Stimulated activated CD4-positive, alpha-beta T cell treated with anti-CD3 and anti-CD28 coated beads, Interleukin-1b, Interleukin-23, amount 100 ng/mL, for 1 hour (primary cell): ENCODE data around the gene SYNGAP1.

Experiments
- DNase-seq, 2 donors: peaks; one replicate each; pipeline ENCODE4 v3.0.0-alpha.2; 2020; ENCODE audit warnings: low read depth in 2 of 2

Gene SYNGAP1

DNA sequence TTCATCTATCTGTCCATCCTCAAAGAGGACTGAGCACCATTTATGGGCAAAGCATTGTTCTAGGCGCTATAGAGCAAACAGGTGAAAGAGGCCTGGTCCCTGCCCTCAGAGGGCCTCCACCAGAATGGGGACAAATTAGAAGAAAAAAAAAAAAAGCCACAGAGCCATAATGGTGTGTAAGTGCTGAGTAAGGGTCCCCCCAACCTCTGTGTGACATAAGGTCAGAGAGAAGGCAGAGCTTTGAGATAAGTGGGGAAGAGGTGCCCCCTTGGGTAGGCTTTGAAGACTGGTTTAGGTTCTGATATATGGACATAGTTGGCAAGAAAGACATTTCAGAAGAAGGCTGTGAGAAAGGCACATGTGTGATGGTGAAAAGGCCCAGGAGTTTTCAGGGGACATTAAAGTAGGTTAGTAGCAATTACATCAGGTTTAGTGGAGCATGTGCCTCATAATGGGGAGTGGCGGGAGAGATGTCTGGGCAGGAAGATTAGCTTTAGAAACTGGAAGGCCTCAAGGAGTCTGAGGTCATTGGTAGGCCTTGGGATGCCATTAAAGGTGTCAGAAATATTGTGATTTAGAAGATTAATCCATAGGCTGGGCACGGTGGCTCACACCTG lies 19.2 kb downstream of the SYNGAP1 start:
- no peak for DNase-seq

DNA sequence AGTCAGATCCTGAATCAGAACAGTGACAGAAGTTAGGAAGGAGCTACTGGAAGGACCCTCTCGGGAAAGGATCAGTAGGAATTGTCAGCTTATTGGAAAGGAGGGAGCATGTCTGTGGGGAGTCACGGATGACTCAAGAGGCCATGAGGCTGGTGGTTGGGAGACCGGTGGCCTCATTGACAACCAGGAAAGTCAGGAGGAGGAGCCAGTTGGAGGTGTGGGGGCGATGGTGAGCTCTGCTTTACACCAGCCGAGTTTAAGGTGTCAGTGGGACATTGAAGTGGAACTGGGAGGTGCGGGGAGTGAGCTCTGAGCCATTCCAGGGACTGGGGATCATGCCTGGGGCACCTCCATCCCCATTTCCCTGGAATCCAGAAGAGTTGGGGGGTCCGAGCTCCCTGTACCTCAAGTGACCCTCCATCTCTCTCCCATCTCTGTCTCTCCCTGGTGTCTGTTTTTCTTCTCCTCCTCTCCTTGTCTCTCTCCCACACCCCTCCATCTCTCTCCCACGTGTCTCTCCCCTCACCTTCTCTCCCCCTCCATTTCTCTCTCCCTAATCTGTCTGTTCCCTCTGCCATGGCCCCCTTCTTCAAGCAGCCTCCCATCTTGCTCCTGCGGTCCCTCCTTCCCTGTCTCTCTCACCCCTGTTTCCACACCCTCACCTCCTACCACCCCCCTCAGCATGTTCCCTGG lies 20.2 kb downstream of the SYNGAP1 start:
- no peak for DNase-seq

DNA sequence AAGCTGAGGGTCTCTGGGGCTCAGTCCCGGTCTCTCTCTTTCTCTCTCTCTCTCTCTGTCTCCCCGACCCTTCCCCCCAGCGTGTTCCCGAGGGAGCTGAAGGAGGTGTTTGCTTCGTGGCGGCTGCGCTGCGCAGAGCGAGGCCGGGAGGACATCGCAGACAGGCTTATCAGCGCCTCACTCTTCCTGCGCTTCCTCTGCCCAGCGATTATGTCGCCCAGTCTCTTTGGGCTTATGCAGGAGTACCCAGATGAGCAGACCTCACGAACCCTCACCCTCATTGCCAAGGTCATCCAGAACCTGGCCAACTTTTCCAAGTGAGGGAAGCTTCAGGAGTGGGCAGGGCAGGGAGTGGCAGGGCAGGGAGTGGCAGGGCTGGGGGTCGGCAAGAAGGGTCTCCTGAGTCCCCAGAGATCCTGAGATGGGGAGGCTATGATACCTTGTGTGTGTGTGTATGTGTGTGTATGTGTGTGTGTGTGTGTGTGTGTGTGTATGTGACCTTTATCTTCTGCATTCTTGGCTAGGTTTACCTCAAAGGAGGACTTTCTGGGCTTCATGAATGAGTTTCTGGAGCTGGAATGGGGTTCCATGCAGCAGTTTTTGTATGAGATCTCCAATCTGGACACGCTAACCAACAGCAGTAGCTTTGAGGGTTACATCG lies 20.9 kb downstream of the SYNGAP1 start:
- no peak for DNase-seq

DNA sequence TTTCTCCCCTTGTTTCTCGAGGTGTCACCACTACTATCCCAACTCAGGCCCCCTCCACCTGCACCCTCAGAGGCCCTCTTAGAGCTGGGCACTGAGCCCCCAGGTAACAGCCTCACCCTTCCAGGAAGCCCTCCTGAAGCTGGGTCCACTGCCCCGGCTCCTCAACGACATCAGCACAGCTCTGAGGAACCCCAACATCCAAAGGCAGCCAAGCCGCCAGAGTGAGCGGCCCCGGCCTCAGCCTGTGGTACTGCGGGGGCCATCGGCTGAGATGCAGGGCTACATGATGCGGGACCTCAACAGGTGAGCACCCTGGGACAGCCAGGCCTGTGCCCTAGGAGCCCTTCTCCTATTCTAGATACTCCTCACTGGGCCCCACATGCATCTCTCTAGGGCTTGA lies 21.6 kb downstream of the SYNGAP1 start:
- DNase-seq: no peak

DNA sequence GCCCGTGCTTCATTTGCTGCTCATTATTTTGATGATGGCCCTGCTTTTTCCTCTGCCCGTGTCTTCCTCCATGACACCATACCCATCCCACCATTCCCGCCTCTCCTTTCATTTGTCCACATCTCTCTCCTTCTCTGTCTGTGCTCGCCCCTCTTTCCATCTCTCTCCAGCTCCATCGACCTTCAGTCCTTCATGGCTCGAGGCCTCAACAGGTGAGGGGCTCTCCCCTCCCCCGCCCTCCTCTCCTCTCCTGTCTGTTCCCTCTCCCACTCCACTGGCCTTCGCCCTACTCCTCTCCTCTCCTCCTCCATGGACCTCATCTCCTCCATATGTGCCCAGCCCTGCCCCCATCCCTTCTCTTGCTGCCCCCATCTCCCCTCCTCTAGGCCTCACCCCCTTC lies 22.4 kb downstream of the SYNGAP1 start:
- DNase-seq: no peak

DNA sequence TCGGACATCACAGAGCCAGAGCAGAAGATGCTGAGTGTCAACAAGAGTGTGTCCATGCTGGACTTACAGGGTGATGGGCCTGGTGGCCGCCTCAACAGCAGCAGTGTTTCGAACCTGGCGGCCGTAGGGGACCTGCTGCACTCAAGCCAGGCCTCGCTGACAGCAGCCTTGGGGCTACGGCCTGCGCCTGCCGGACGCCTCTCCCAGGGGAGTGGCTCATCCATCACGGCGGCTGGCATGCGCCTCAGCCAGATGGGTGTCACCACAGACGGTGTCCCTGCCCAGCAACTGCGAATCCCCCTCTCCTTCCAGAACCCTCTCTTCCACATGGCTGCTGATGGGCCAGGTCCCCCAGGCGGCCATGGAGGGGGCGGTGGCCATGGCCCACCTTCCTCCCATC lies 23.2 kb downstream of the SYNGAP1 start:
- no peak for DNase-seq

DNA sequence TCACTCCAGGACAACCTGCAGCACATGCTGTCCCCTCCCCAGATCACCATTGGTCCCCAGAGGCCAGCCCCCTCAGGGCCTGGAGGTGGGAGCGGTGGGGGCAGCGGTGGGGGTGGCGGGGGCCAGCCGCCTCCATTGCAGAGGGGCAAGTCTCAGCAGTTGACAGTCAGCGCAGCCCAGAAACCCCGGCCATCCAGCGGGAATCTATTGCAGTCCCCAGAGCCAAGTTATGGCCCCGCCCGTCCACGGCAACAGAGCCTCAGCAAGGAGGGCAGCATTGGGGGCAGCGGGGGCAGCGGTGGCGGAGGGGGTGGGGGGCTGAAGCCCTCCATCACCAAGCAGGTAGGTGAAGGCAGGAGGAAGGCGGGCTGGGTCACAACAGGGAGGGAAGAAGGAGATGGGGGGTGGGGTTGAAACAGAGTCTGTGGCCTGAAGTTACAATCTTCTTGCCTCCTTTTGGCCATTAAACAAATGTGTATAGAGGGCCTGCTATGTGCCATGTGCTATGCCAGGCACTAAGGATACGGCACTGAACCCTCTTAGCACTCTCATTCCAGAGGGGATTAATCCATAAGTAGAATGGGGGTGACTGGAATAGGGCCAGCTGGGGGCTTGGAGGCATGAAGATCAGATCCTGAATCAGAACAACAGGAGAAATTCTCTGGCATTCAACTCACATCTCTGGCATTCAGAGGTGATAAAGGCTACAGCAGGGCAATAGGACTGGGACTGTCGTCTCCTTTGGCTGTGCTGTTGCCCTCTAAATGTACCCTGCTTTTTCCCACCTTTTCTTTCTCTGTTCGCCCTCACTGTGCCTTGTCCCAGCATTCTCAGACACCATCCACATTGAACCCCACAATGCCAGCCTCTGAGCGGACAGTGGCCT lies 24.0 kb downstream of the SYNGAP1 start:
- no peak for DNase-seq

DNA sequence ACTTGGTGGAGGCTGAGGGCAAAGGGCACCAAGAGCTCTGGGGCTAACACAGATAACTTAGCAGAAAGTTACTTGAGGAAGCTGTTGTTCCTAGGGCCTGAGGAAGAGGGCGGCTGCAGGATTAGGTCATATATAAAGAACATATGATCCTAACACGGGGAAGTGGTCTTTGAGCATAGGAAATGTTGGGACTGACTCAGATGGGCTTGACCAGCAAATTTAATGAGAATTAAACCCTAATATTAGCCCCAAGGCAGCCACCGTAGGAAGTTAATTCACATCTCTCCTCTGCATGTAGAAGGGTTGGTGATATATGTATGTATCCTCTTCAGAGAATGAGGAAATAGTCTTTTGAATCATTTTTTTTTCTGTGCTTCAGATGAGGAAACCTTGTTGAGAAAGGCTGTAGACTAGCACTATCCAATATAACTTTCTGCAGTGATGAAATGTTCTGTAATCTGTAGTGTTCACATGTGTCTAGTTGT lies 25.3 kb downstream of the SYNGAP1 start:
- DNase-seq: no peak

DNA sequence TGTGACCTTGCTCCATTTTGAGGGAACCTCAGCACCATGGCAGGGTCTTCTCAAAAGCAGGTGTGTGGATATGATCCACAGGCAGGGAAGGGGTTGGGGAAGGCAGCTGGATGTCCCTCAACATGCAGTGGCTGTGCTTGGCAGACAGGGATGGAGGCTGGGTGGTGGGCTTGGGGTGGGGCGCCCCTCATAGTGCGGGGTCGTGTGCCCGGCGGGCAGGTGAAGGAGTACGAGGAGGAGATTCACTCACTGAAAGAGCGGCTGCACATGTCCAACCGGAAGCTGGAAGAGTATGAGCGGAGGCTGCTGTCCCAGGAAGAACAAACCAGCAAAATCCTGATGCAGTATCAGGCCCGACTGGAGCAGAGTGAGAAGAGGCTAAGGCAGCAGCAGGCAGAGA lies 26.5 kb downstream of the SYNGAP1 start:
- DNase-seq: no peak

DNA sequence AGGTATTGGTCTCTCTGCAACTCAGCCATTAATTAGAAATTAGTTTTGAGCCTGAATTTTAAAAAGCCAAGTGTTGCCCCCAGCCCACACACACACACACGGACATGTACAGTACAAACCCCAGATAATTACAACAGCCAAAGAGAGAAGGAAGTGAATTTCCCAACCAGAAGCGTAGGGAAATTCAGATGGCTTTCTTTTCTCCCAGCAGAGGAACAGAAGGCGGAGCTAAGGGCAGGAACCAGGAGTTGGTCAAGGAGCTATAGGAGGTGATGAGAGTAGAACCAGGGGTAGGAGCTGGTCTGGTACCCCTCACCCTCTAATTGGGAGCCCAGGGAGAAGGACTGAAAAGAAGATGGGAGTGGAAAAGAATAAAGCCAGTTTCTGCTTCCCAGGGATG lies 30.6 kb downstream of the SYNGAP1 start:
- no peak for DNase-seq

DNA sequence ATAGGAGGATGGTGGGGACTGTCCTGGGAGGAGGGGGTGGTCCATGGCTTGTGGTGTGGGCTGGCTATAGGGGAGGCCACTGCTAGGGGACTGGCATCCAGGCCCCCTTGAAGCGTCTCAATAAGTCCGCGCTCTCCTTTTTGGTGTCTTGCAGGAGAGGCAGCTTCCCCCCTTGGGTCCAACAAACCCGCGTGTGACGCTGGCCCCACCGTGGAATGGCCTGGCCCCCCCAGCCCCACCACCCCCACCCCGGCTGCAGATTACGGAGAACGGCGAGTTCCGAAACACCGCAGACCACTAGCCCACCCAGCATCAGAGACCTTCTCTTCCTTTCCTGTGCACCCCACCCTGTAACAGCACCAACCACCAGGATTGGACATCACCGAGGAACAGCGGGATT lies 31.7 kb downstream of the SYNGAP1 start:
- no peak for DNase-seq

DNA sequence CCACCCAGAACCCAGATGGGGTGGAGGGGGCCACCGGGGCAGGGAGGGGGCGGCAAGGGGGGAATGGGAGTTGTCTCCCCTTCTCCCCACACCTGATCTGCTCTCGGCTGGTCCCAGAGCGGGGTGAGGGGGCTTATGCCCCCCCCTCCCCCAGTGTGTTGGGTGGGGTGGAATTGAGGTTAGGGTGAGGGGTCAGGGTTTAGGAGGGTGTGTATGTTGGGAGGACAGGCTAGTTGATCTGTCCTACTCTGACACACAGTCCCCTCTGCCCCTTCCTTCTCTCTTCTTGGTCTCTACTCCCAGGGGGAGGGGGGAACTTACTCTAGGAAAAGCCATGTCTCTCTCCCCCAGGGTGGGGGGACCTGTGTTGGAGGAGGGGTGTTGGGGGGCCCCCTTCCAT lies 32.6 kb downstream of the SYNGAP1 start:
- no peak for DNase-seq

DNA sequence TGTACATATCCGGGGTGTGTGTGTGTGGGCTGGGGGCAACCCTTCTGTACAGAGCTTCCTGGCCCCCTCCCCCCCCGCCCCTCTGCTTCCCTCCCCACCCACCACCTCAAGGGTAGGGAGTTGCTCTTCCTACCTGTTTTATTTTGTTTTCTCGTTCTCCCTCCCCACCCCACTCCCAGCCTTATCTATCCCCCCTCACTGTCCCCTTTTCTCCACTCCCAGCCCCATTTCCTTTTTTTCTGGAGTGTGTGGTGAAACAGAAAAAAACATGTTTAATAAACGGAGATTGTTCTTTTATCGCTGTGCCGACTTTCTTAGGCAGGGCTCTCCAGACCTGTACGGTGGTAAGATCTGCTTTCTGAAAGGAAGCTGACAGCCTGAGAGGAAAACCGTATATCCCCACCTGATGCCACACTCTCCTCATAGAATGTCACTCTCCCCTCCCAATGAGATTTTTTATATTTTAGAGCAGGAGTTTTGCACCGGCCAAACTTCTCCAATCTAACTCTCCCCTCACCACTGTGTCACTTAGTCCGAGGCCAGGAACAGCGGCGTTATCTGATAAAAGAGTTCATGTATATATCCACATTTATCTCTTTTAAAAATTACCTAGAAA lies 33.6 kb downstream of the SYNGAP1 start:
- DNase-seq: no peak

DNA sequence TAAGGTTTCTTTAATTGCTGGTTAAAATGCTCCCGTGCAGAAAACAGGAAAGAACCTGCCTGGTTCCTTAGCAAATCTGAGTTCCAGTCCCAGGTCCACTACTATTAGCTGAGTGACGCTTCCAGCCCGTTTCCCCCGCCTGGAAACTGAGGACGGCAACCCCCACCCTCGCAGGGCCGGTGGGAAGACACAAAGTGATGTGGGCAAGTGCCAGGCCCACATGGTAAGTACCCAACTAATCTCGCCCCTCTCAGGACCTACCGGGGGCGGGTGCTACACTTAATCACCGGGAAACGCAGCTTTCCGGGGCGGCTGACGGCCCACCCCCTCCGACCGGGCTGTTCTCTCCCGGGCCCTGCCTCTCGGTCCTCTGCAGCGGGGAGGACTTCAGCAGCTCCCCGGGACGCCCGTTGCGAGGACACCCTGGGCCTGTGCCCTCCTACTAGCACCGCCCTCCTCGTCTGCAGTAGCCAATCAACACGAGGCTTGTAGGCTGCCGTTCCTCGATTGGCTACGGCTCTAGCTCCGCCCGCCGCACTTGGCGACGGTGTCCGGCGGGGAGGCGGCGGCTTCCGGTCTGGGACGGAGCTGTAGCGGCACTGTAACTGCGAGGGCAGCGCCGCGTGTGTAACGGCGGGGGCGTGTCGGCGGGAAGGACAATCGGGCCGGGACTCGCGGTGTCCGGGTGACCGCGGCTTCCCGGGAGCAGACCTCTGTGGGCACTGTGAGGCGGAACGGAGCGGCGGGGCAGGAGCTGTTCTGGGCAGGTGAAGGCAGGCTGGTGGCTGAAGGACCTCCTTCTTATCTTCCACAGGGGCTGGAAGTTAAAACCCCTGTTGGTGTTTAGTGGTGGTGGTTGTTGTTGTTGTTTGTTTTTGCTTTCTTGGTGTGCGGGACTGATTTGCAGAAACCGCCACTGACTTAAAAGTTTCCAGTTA lies 34.4 kb downstream of the SYNGAP1 start, which contains the start of gene ZBTB9:
Gene ZBTB9, plus strand, starts transcription at position 568 of the 938 bp plus-strand sequence. CDS start 525 bp downstream, outside the sequence.
- DNase-seq: peak; percentile 74 to 83

DNA sequence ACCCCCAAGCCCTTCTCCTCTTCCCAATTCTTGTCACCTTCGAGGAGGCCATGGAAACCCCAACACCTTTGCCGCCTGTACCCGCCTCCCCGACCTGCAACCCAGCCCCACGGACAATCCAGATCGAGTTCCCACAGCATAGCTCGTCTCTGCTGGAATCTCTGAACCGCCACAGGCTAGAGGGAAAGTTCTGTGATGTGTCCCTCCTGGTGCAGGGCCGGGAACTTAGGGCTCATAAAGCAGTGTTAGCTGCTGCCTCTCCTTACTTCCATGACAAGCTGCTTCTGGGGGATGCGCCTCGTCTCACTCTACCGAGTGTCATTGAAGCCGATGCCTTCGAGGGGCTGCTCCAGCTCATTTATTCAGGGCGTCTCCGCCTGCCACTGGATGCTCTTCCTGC lies 35.2 kb downstream of the SYNGAP1 start:
- no peak for DNase-seq

DNA sequence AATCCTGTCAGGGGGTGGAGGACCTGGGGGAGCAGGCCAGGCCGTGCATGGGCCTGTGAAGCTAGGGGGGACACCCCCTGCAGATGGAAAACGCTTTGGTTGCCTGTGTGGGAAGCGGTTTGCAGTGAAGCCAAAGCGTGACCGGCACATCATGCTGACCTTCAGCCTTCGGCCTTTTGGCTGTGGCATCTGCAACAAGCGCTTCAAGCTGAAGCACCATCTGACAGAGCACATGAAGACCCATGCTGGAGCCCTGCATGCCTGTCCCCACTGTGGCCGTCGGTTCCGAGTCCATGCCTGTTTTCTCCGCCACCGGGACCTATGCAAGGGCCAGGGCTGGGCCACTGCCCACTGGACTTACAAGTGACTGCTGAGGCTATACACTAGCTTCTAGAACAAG lies 36.3 kb downstream of the SYNGAP1 start:
- no peak for DNase-seq

DNA sequence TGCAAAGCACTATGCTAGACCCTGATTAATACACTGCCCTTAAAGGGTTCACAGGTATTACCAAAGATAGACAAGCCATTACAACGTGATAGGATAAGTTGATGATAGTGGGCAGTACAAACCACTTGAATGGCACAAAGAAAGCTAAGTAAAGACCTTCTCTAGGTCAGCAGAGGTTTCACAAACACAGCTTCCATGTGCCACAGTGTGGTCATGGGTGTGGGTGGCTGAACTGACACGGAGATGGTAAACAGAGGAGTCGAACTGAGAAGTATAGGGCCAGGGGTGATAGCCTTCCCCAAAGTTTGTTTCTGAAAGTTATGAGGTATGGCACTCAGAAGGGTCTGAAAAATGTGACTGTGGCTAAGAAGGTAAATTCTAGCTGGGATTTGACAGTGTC lies 38.8 kb downstream of the SYNGAP1 start:
- DNase-seq: no peak

DNA sequence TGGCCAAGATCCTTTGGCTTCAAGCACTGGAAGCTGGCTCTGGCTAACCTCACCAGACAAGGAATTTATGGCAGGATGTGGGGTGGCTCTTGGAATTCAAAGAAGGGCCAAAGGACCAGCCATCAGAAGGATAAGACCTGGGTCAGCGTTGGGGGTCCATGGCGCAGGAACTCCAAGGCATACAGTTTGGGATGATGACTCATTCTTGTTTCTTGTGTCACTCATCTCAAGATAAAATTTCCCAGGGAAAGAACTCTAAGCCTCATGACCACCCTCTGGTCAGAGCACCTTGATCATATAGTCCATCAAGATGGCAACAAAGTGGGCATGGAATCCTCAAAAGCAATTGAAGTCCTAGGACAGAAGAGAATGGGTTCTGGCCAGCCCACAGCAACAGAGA lies 39.4 kb downstream of the SYNGAP1 start:
- no peak for DNase-seq

DNA sequence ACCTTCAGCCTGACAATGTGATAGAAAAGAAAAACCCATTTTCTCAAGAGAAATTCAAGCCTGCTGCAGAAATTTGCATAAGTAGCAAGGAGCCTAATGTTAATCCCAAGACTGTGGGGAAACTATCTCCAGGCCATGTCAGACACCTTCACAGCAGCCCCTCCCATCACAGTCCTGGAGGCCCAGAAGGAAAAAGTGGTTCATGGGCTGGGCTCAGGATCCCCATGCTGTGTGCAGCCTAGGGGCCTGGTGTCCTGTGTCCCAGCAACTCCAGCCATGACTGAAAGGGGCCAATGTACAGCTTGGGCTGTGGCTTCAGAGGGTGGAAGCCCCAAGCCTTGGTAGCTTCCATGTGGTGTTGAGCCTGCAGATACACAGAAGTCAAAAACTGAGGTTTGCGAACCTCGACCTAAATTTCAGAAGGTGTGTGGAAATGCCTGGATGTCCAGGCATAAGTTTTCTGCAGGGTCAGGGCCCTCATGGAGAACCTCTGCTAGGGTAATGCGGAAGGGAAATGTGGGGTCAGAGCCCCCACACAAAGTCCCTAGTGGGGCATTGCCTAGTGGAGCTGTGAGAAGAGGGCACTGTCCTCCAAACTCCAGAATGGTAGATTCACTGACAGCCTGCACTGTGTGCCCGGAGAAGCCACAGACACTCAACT lies 46.3 kb downstream of the SYNGAP1 start:
- DNase-seq: no peak

DNA sequence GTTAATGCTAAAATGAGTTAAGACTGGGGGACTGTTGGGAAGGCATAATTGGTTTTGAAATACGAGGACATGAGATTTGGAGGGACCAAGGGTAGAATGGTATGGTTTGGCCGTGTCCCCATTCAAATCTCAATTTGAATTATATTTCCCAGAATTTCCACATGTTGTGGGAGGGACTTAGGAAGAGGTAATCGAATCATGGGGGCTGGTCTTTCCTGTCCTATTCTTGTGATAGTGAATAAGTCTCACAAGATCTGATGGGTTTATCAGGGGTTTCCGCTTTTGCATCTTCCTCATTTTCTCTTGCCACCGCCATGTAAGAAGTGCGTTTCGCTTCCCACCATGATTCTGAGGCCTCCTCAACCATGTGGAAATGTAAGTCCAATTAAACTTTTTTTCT lies 47.2 kb downstream of the SYNGAP1 start:
- no peak for DNase-seq
